Type B pancreatic cell (in vitro differentiated cells): ENCODE data around the gene SPACA6. TPM values are rescaled to one million over a fixed set of nuclear protein-coding genes. Genes with fewer than 3 reads are reported as not detected.
"Not testable (repeated sequence)": the region's sequence is repeated elsewhere in the genome, so short reads cannot be mapped to it uniquely, and the experiment has no call there.

ENCODE experiments used
- DNase-seq: peaks from one replicate; pipeline ENCODE4 v3.0.0; 2021; ENCODE audit warnings: mixed read lengths; ENCODE audit not compliant: unreplicated experiment; ENCODE audit errors: extremely low spot score
- H3K27ac Mint-ChIP-seq: 2 replicates; pipeline ENCODE4 v1.8.0; 2021; ENCODE audit warnings: mild to moderate bottlenecking, mixed read lengths
- H3K27me3 Mint-ChIP-seq: 2 replicates; pipeline ENCODE4 v1.8.0; 2021; ENCODE audit warnings: mixed read lengths
- H3K36me3 Mint-ChIP-seq: 2 replicates; pipeline ENCODE4 v1.8.0; 2021; ENCODE audit warnings: mixed read lengths
- H3K4me1 Mint-ChIP-seq: one replicate; pipeline ENCODE4 v1.8.0; 2021; ENCODE audit warnings: mixed read lengths; ENCODE audit not compliant: unreplicated experiment
- H3K4me3 Mint-ChIP-seq: 2 replicates; pipeline ENCODE4 v1.8.0; 2021; ENCODE audit warnings: mild to moderate bottlenecking, mixed read lengths
- H3K9me3 Mint-ChIP-seq: 2 replicates; pipeline ENCODE4 v1.8.0; 2021; ENCODE audit warnings: mixed read lengths
- CTCF ChIP-seq: fragments of 200-600 bp; sonication (generic); conservative IDR thresholded peaks from 2 replicates; pipeline ENCODE4 v1.5.0; 2021; ENCODE audit warnings: antibody characterized with exemption, mild to moderate bottlenecking
- total RNA-seq: library from RNA; stranded (reverse); gene quantifications from 2 replicates; pipeline ENCODE4 v1.2.1, GENCODE V29; 2021; ENCODE audit warnings: low replicate concordance

SPACA6 gene
- total RNA-seq, 1 donor from 2014 or later, result 28.7 TPM

GRCh38 chr19:51733742-51734522 is 40.8 kb downstream of the SPACA6 start:
- Mint-ChIP-seq H3K9me3 (no peaks in the 10 kb centered on the region), H3K4me1 (no peaks in the 10 kb centered on the region), H3K27ac (no peak overlapping the region), H3K4me3 (no peak overlapping the region), H3K36me3 (no peaks in the 10 kb centered on the region), H3K27me3 (peaks cover 4% of the 10 kb centered on the region)
- DNase-seq, result no peak
- no peak for TF ChIP-seq CTCF

- Mint-ChIP-seq H3K27me3 (peaks cover 6% of the 10 kb centered on the region), H3K9me3 (no peaks in the 10 kb centered on the region), H3K4me1 (no peaks in the 10 kb centered on the region), H3K36me3 (no peaks in the 10 kb centered on the region), H3K4me3 (no peak overlapping the region), H3K27ac (no peak overlapping the region)
- TF ChIP-seq CTCF, result no peak
- no peak for DNase-seq
These were observed 42.8 kb downstream of the SPACA6 start for GRCh38 chr19:51735759-51736449.

GRCh38 chr19:51737389-51737788 is 44.3 kb downstream of the SPACA6 start:
- Mint-ChIP-seq H3K4me3 (no peak overlapping the region), H3K9me3 (no peaks in the 10 kb centered on the region), H3K27me3 (peaks cover 6% of the 10 kb centered on the region), H3K36me3 (no peaks in the 10 kb centered on the region), H3K4me1 (no peaks in the 10 kb centered on the region), H3K27ac (no peak overlapping the region)
- DNase-seq, result no peak
- no peak for TF ChIP-seq CTCF

GRCh38 chr19:51737924-51738323 is 44.8 kb downstream of the SPACA6 start:
- Mint-ChIP-seq H3K9me3 (no peaks in the 10 kb centered on the region), H3K36me3 (no peaks in the 10 kb centered on the region), H3K4me3 (no peak overlapping the region), H3K27ac (no peak overlapping the region), H3K27me3 (peaks cover 6% of the 10 kb centered on the region), H3K4me1 (no peaks in the 10 kb centered on the region)
- no peak for DNase-seq
- TF ChIP-seq CTCF, result no peak

GRCh38 chr19:51738523-51738922 is 45.4 kb downstream of the SPACA6 start:
- H3K4me3 Mint-ChIP-seq, H3K36me3 Mint-ChIP-seq: not testable (repeated sequence)

More at GRCh38 chr19:51738523-51738922, 45.4 kb downstream of the SPACA6 start:
- H3K4me1 Mint-ChIP-seq, DNase-seq, H3K9me3 Mint-ChIP-seq, H3K27me3 Mint-ChIP-seq, H3K27ac Mint-ChIP-seq: not testable (repeated sequence)
